Measurements from ENCODE around the gene KRTAP5-11.
"Not testable (repeated sequence)": the region's sequence is repeated elsewhere in the genome, so short reads cannot be mapped to it uniquely, and the experiment has no call there.

Gene KRTAP5-11

GRCh38 chr11:71555508-71555907, 27.2 kb downstream of the KRTAP5-11 start:
- DNase-seq (ENCODE audit: low read depth) = no peak

DNA sequence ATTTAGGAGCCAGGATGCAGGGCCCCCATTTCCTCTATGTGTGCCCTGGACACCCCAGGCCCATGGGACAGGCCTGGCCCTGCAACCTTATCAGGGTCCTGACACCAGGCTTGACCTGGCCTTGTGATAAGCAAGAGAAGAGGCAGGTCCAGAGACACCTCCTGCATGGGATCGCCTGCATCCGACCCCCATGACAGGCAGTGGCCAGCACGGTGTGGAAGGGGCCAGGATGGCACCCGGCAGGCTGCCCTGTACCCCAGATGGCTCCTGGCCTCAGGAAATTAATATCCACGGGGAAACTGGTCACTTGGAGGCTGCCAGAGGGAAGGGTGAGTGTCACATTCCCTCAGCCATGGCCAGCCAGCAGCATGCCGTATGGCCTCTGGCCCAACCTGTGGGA, 27.7 kb downstream of the KRTAP5-11 start:
- DNase-seq (ENCODE audit: low read depth) = no peak

DNA sequence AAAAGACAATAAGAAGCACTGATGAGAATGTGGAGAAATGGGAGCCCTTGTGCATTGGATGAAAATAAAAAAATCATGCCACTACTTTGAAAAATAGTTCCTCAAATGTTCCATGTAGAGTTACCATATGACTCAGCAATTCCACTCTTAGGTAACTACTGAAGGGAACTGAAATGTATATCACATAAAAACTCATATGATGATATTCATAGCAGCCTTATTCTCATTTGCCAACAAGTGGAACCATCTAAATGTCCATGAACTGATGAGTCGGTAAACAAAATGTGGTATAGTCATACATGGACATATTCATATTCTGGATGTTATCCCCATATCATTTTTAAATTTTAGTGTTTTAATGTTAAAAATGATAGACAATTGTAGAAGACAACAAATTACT, 31.0 kb downstream of the KRTAP5-11 start:
- no peak for DNase-seq (ENCODE audit: low read depth)

DNA sequence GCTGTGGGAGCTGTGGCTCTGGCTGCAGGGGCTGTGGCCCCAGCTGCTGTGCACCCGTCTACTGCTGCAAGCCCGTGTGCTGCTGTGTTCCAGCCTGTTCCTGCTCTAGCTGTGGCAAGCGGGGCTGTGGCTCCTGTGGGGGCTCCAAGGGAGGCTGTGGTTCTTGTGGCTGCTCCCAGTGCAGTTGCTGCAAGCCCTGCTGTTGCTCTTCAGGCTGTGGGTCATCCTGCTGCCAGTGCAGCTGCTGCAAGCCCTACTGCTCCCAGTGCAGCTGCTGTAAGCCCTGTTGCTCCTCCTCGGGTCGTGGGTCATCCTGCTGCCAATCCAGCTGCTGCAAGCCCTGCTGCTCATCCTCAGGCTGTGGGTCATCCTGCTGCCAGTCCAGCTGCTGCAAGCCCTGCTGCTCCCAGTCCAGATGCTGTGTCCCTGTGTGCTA, 33.9 kb downstream of the KRTAP5-11 start:
- no peak for DNase-seq (ENCODE audit: low read depth)

GRCh38 chr11:71548120-71548519, 34.6 kb downstream of the KRTAP5-11 start, which contains the start of gene KRTAP5-9:
Gene KRTAP5-9 (plus strand): TSS chr11:71548420. CDS start chr11:71548658, 238 bp downstream.
- DNase-seq (ENCODE audit: low read depth) = no peak

DNA sequence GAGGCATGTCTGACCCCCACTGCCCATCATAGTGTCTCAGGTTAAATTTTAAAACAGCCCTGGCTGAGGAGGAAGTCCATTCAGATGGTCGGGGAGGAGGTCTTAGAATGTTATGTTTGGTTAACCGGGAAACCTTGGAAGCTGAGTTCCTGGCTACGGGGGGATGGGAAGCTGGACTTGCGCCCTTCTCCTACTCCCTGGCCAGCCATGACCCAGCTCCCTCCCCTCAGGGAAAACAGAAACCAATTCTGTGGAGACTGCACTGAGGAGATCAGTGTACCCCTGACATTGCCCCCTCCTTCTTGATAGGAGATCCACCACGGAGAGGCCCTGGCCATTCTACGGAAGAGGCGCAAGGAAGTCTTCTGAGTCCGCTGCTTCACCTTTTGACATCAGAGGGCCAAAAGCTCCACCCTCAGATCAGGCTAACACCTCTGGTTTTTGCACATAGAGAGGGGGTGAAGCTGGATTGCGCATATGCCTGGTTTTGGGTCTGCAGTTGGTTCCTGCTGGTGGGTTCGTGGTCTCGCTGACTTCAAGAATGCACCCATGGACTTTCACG, 37.2 kb downstream of the KRTAP5-11 start:
- DNase-seq (ENCODE audit: low read depth) = no peak

DNA sequence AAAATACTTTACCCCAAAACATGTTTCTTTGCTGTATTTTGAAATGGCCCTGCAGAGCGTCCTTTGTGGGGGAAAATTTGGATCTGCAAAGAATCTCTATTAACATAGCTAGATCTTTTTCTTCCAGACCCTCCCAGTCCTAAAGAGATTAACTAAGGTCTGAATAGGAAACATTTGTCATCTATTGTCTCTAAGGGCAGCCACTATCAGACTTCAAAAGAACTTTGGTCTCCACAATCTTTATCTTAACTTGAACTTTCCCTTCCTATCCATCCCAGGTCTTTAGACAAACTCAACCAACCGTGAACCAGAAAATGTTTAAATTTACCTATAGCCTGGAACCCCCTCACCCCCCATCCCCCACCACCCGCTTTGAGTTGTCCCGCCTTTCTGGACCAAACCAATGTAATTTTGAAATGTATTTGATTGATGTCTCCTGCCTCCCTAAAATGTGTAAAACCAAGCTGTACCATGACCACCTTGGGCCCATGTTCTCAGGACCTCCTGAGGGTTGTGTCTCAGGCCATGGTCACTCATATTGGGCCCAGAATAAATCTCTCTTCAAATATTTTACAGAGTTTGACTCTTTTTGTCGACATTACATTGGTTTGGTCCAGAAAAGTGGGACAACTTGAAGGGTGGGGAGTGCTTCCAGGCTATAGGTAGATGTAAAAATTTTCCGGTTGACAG, 38.0 kb downstream of the KRTAP5-11 start:
- no peak for DNase-seq (ENCODE audit: low read depth)

GRCh38 chr11:71543866-71544265, 38.8 kb downstream of the KRTAP5-11 start:
- DNase-seq (ENCODE audit: low read depth) = no peak

- DNase-seq (ENCODE audit: low read depth) = peak; percentile 4
These were observed 39.5 kb downstream of the KRTAP5-11 start for GRCh38 chr11:71542879-71543777.

GRCh38 chr11:71542382-71542781, 40.3 kb downstream of the KRTAP5-11 start:
- DNase-seq (ENCODE audit: low read depth) = no peak

GRCh38 chr11:71540521-71541304, 42.0 kb downstream of the KRTAP5-11 start:
- DNase-seq (ENCODE audit: low read depth) = not testable (repeated sequence)

DNA sequence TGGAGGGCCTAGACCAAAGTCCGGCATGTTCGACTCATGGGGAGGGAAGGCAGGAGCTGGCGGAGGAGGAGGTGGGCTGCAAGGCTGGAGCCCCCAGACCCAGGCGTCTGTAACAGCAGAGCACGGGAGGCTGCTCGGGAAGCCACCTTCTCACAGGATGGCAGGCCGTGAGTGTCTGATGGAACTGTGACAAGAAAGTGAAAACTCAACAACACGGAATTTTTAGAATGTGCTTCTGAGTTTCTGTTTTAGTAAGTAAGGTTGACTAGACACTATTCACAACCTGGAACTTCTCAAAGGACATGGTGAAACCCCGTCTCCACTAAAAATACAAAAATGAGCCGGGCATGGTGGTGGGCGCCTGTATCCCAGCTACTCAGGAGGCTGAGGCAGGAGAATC, 42.7 kb downstream of the KRTAP5-11 start:
- DNase-seq (ENCODE audit: low read depth) = not testable (repeated sequence)

- DNase-seq (ENCODE audit: low read depth) = no peak
These were observed 43.7 kb downstream of the KRTAP5-11 start for GRCh38 chr11:71539017-71539416.

DNA sequence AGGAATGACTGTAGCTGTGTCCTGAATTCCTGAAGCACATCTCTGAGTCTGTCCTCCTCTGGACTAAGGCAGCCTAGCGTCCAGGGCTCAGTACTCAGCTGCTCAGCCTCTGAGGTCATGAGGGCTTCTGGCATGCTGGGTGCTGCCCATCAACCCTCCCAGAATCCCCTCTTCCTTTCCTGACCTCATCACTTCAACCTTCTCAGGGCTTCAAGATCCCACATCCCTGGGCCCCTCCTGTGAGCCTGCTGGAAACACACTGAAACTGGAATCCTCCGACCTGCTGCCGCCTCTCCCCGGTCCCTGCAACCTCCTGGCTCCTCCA, 44.0 kb downstream of the KRTAP5-11 start:
- DNase-seq (ENCODE audit: low read depth) = no peak

DNA sequence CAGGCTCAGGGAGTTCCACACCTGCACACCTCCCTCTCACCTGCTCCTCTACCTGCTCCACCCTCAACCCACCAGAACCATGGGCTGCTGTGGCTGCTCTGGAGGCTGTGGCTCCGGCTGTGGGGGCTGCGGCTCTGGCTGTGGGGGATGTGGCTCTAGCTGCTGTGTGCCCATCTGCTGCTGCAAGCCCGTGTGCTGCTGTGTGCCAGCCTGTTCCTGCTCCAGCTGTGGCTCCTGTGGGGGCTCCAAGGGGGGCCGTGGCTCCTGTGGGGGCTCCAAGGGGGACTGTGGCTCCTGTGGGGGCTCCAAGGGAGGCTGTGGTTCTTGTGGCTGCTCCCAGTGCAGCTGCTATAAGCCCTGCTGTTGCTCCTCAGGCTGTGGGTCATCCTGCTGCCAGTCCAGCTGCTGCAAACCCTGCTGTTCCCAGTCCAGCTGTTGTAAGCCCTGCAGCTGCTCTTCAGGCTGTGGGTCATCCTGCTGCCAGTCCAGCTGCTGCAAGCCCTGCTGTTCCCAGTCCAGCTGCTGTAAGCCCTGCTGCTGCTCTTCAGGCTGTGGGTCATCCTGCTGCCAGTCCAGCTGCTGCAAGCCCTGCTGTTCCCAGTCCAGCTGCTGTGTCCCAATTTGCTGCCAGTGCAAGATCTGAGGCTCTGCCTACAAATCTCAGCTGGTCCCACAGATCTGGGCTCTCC, 44.6 kb downstream of the KRTAP5-11 start, which contains the start of gene KRTAP5-8:
Gene KRTAP5-8, plus strand, starts transcription at position 49 of the 689 bp plus-strand sequence. Its CDS starts 31 bp downstream, at position 80.
- not testable (repeated sequence) for DNase-seq (ENCODE audit: low read depth)

DNA sequence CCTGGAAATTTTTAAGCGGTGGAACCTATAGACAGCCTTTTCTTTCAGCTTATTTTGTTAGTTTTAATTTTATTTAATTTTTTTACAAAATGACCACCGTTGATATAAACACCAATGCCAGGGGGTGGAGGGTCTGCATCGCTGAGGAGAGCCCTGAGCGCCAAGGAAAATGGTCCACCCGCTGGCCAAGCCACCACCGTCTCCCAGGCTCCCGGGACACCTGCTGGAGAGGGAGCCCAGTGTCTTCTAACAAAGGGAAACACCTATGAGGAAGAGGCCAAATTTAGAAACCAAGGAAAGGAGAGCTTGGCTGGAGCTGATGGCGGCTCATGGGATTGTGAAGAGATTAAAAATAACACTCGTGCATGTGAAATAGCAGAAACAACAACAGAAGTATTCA, 45.1 kb downstream of the KRTAP5-11 start:
- no peak for DNase-seq (ENCODE audit: low read depth)

DNA sequence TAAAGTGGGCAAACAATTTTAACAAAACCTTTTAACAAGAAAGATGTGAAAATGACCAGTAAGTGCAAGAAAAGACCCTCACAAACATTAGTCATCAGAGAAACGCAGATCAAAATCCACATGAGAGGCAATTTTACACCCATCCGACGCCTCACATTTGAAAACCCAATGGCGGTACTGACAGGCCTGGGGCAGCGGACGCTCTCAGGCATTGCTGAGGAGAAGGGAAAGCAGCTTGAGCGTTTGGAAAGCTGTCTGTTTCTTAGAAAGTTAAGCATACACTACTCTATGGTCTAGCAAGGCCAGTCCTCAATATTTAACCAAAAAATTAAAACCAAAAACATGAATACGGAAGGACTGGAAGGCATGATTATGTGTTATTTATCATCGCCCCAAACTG, 46.9 kb downstream of the KRTAP5-11 start:
- DNase-seq (ENCODE audit: low read depth) = no peak

- DNase-seq (ENCODE audit: low read depth) = not testable (repeated sequence)
These were observed 47.7 kb downstream of the KRTAP5-11 start for GRCh38 chr11:71534711-71535608.

DNA sequence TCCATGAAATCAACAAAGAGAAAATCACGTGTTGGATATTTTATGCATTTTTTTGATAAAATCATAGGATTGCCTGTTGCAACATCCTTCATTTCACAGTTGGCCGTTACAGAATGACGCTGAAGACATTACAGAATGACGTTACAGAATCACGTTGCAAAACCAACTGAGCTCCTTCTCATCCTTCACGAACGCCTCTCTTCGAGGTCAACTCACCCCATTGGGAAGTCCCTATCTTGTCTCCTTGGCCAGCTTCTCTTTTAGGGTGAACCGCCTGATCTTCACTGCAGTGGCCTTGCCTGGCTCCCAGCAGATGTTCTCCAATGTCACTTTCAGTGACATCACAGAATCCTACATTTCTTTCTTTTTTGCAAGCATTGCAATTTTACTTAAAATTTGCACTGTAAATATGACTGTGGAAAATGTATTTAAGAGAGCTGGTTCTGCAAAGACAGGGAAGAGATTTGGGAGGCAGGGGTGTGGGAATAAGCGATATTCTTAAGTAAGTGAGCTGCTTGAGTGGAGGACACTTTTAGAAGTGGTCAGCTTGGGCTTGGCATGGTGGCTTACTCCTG, 50.6 kb downstream of the KRTAP5-11 start:
- no peak for DNase-seq (ENCODE audit: low read depth)

Data from ELR (cell line).